ENCODE measurements around the gene TEX36. TPM values are rescaled to one million over a fixed set of nuclear protein-coding genes. Genes with fewer than 3 reads are reported as not detected.

TEX36 gene
- total RNA-seq, 1 experiment from 2014 or later, result not detected

- in situ Hi-C loops (cut with HindIII; ENCODE audit: low pct_unique_long_range_greater_than_20kb, low sequenced_read_pairs) (no loop called here), intact Hi-C loops (cut with micrococcal nuclease; ENCODE audit: unreplicated experiment) (no loop called here)
- H3K27ac ChIP-seq (ENCODE audit: low read length), result peak overlapping the region; percentile 96
- no peaks in the 10 kb centered on the region for H3K27me3 ChIP-seq (ENCODE audit: control insufficient read depth, insufficient read depth, low read length)
- BruUV-seq (replicated peaks), result no TSS peak
- ChIA-PET CTCF (no interaction called here), POLR2A (no interaction called here)
- H3K9me3 ChIP-seq (ENCODE audit: control insufficient read depth, insufficient read depth, low read depth, low read length), result no peaks in the 10 kb centered on the region
- DNase-seq (ENCODE audit: low read depth, low spot score), result no peak
- TF ChIP-seq, protein P1, sequence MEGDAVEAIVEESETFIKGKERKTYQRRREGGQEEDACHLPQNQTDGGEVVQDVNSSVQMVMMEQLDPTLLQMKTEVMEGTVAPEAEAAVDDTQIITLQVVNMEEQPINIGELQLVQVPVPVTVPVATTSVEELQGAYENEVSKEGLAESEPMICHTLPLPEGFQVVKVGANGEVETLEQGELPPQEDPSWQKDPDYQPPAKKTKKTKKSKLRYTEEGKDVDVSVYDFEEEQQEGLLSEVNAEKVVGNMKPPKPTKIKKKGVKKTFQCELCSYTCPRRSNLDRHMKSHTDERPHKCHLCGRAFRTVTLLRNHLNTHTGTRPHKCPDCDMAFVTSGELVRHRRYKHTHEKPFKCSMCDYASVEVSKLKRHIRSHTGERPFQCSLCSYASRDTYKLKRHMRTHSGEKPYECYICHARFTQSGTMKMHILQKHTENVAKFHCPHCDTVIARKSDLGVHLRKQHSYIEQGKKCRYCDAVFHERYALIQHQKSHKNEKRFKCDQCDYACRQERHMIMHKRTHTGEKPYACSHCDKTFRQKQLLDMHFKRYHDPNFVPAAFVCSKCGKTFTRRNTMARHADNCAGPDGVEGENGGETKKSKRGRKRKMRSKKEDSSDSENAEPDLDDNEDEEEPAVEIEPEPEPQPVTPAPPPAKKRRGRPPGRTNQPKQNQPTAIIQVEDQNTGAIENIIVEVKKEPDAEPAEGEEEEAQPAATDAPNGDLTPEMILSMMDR (IDR thresholded peaks at IDR 0.05), result no peak
- TF ChIP-seq REST (IDR thresholded peaks at IDR 0.05; ENCODE audit: insufficient read depth in 1 of 2, low read depth in 2 of 2, low read length in 1 of 2), result no peak
- TF ChIP-seq POLR2AphosphoS5 (IDR thresholded peaks at IDR 0.05; ENCODE audit: low read depth, low read length), result no peak
- TF ChIP-seq TCF7L2 (IDR thresholded peaks at IDR 0.05; ENCODE audit: low read depth, low read length), result no peak
- no peak for TF ChIP-seq SIN3A (IDR thresholded peaks at IDR 0.05; ENCODE audit: borderline replicate concordance, insufficient read depth, low read depth, low read length)
- no peak for ATAC-seq
- peaks cover 55% of the 10 kb centered on the region for H3K36me3 ChIP-seq (ENCODE audit: control insufficient read depth, insufficient read depth, low read length)
- H3K4me3 ChIP-seq (ENCODE audit: low read depth in 2 of 2, low read length in 2 of 2), result peak overlapping the region; percentile 98 to 100; a peak in 3 of 4 replicates
- H3K4me1 ChIP-seq (ENCODE audit: control insufficient read depth, insufficient read depth, low read length), result peaks cover 16% of the 10 kb centered on the region; the same call in 1 of the 2 replicates
Observed at GRCh38 chr10:125721035-125721434, 38.1 kb upstream of the TEX36 start.

DNA sequence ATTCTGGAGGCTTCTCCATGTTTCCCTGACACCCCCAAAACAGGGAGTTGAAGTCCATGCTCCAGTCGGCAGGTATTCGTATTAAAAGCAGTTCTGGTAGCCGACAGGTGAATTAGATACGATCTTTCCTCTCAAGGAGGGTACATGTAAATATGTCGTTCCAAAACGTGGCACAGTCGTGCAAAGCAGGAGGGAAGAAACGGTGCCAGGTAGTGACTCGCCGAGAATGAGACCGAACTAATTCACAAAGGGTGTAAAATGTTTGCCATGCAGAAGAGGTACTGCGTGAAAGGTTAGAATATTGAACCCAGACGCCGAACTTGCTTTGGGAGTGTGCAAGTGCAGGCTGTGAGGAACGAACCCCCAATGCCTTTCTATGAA is 37.0 kb upstream of the TEX36 start:
- in situ Hi-C loops (cut with HindIII; ENCODE audit: low pct_unique_long_range_greater_than_20kb, low sequenced_read_pairs), result no loop called here

More for the DNA sequence above, 37.0 kb upstream of the TEX36 start:
- POLR2A ChIA-PET, result interaction anchor here (0.7 to 1.0 kb wide), 4 partner anchors 12 to 73 kb away, joined by 3 to 11 read pairs (median 4); no protein-coding TSS in a partner anchor
- DNase-seq (ENCODE audit: low read depth, low spot score) (no peak), ATAC-seq (no peak)
- intact Hi-C loops (cut with micrococcal nuclease; ENCODE audit: unreplicated experiment), result no loop called here
- CTCF ChIA-PET, result no interaction called here
- Histone ChIP-seq H3K27ac (ENCODE audit: low read length) (peak overlapping the region; percentile 96), H3K36me3 (ENCODE audit: control insufficient read depth, insufficient read depth, low read length) (peaks cover 44% of the 10 kb centered on the region), H3K9me3 (ENCODE audit: control insufficient read depth, insufficient read depth, low read depth, low read length) (no peaks in the 10 kb centered on the region), H3K4me1 (ENCODE audit: control insufficient read depth, insufficient read depth, low read length) (peaks cover 16% of the 10 kb centered on the region; the same call in 1 of the 2 replicates), H3K4me3 (ENCODE audit: low read depth in 2 of 2, low read length in 2 of 2) (peak overlapping the region; percentile 98 to 100), H3K27me3 (ENCODE audit: control insufficient read depth, insufficient read depth, low read length) (no peaks in the 10 kb centered on the region)
- TF ChIP-seq POLR2AphosphoS5 (IDR thresholded peaks at IDR 0.05; ENCODE audit: low read depth, low read length), result no peak
- TF ChIP-seq REST (IDR thresholded peaks at IDR 0.05; ENCODE audit: insufficient read depth in 1 of 2, low read depth in 2 of 2, low read length in 1 of 2), result no peak
- TF ChIP-seq, protein P1 (IDR thresholded peaks at IDR 0.05), result no peak
- TF ChIP-seq SIN3A (IDR thresholded peaks at IDR 0.05; ENCODE audit: borderline replicate concordance, insufficient read depth, low read depth, low read length), result no peak
- TF ChIP-seq TCF7L2 (IDR thresholded peaks at IDR 0.05; ENCODE audit: low read depth, low read length), result no peak
- BruUV-seq (replicated peaks), result TSS peak; percentile 58
